IMR-90 (cell line): ENCODE measurements around the gene DIP2C. TPM values are rescaled to one million over a fixed set of nuclear protein-coding genes. Genes with fewer than 3 reads are reported as not detected.

Source experiments
- ATAC-seq: fragments of 200-7000 bp; cut with Tn5 transposase; 2 replicates; pipeline ENCODE4 v1.9.1; 2020; ENCODE audit warnings: low read depth, mild to moderate bottlenecking, moderate library complexity
- BruUV-seq: library from RNA; stranded (reverse); fragments of 400-500 nt; replicated peaks from 2 replicates; lab custom pipeline; 2021; lab: Mats Ljungman, UMichigan
- CTCF ChIA-PET: fragments of 300-600 bp; formaldehyde crosslinking; extraction: SDS; loops from one replicate; lab custom pipeline; 2021; ENCODE audit warnings: antibody characterized with exemption; lab: Yijun Ruan, JAX
- POLR2A ChIA-PET: fragments of 300-600 bp; sonication (Branson Sonifier 250); formaldehyde crosslinking; loops from one replicate; lab custom pipeline; 2022; ENCODE audit warnings: antibody characterized with exemption; ENCODE audit not compliant: unreplicated experiment; lab: Charles Lee
- DNase-seq: peaks from one replicate; pipeline ENCODE4 v3.0.0; 2013
- H2AFZ ChIP-seq: replicated peaks from 2 replicates; pipeline ENCODE3; 2013; ENCODE audit warnings: low read length, mild to moderate bottlenecking; ENCODE audit not compliant: poor library complexity
- H2AK5ac ChIP-seq: 2 replicates; pipeline ENCODE4 v1.6.1; 2013; ENCODE audit warnings: low read depth, low read length, inconsistent platforms
- H2AK9ac ChIP-seq: replicated peaks from 2 replicates; pipeline ENCODE3; 2013; ENCODE audit warnings: mild to moderate bottlenecking, low read depth, low read length, moderate library complexity; ENCODE audit not compliant: poor library complexity
- H2BK120ac ChIP-seq: 2 replicates; pipeline ENCODE4 v1.6.1; 2013; ENCODE audit warnings: low read depth, low read length, inconsistent platforms
- H2BK15ac ChIP-seq: 3 replicates; pipeline ENCODE4 v1.6.1; 2013; ENCODE audit warnings: low read depth, low read length, inconsistent platforms
- H2BK20ac ChIP-seq: 2 replicates; pipeline ENCODE4 v1.6.1; 2013; ENCODE audit warnings: low read depth, mild to moderate bottlenecking, inconsistent platforms, low read length, moderate library complexity
- H2BK5ac ChIP-seq: 2 replicates; pipeline ENCODE4 v1.6.1; 2013; ENCODE audit warnings: mild to moderate bottlenecking, low read depth, low read length, inconsistent platforms; ENCODE audit not compliant: poor library complexity, severe bottlenecking
- H3K14ac ChIP-seq: replicated peaks from 2 replicates; pipeline ENCODE4 v1.6.1; 2013; ENCODE audit warnings: low read depth, low read length, inconsistent platforms
- H3K18ac ChIP-seq: 2 replicates; pipeline ENCODE4 v1.6.1; 2013; ENCODE audit warnings: low read depth, low read length, control low read depth
- H3K23ac ChIP-seq: 2 replicates; pipeline ENCODE4 v1.6.1; 2013; ENCODE audit warnings: low read depth, low read length, inconsistent platforms
- H3K27ac ChIP-seq: 2 replicates; pipeline ENCODE4 v1.5.1; 2013; ENCODE audit warnings: mild to moderate bottlenecking, control low read depth, low read length; ENCODE audit not compliant: insufficient read depth
- H3K27me3 ChIP-seq: 2 replicates; pipeline ENCODE4 v1.6.1; 2013; ENCODE audit warnings: low read length; ENCODE audit not compliant: control insufficient read depth, insufficient read depth
- H3K36me3 ChIP-seq: 2 replicates; pipeline ENCODE4 v1.6.1; 2013; ENCODE audit warnings: low read length, mixed read lengths; ENCODE audit not compliant: control insufficient read depth, insufficient read depth
- H3K4ac ChIP-seq: 2 replicates; pipeline ENCODE4 v1.6.1; 2013; ENCODE audit warnings: low read depth, low read length, inconsistent platforms
- H3K4me1 ChIP-seq: 2 replicates; pipeline ENCODE4 v1.6.1; 2013; ENCODE audit warnings: low read length, mixed read lengths; ENCODE audit not compliant: control insufficient read depth, insufficient read depth
- H3K4me2 ChIP-seq: 2 replicates; pipeline ENCODE4 v1.6.1; 2013; ENCODE audit warnings: low read depth, mild to moderate bottlenecking, control low read depth, low read length, moderate library complexity
- H3K4me3 ChIP-seq: 2 replicates; pipeline ENCODE4 v1.5.1; 2013; ENCODE audit warnings: low read depth, mild to moderate bottlenecking, control low read depth, low read length, moderate library complexity; ENCODE audit not compliant: insufficient read depth
- H3K56ac ChIP-seq: 2 replicates; pipeline ENCODE4 v1.6.1; 2013; ENCODE audit warnings: low read length, inconsistent platforms; ENCODE audit not compliant: insufficient read depth; ENCODE audit errors: extremely low read depth
- H3K79me1 ChIP-seq, 2 experiments: 2 replicates each; pipeline ENCODE4 v1.6.1; 2013; ENCODE audit warnings: low read length in 2 of 2, inconsistent platforms in 1 of 2, low read depth in 1 of 2
- H3K9ac ChIP-seq: 2 replicates; pipeline ENCODE4 v1.6.1; 2013; ENCODE audit warnings: low read depth, low read length, control low read depth
- H3K9me1 ChIP-seq: 2 replicates; pipeline ENCODE4 v1.6.1; 2013; ENCODE audit warnings: low read length, inconsistent platforms; ENCODE audit not compliant: insufficient read depth
- H3K9me3 ChIP-seq: 2 replicates; pipeline ENCODE4 v1.6.1; 2013; ENCODE audit warnings: low read length; ENCODE audit not compliant: control insufficient read depth, insufficient read depth
- H4K20me1 ChIP-seq: 2 replicates; pipeline ENCODE4 v1.6.1; 2013; ENCODE audit warnings: low read length, inconsistent platforms; ENCODE audit not compliant: insufficient read depth
- H4K5ac ChIP-seq: 2 replicates; pipeline ENCODE4 v1.6.1; 2013; ENCODE audit warnings: mild to moderate bottlenecking, low read depth, low read length, control low read depth
- H4K8ac ChIP-seq, 2 experiments: 2 replicates each; pipeline ENCODE4 v1.6.1; 2013; ENCODE audit warnings: low read depth in 2 of 2, low read length in 2 of 2, control low read depth in 1 of 2, inconsistent platforms in 1 of 2
- H4K91ac ChIP-seq: 2 replicates; pipeline ENCODE4 v1.6.1; 2013; ENCODE audit warnings: low read depth, low read length, inconsistent platforms; ENCODE audit not compliant: insufficient read depth
- BHLHE40 ChIP-seq: fragments of 150-350 bp; IDR thresholded peaks from 2 replicates; pipeline ENCODE4 v1.6.1; 2016; ENCODE audit warnings: mild to moderate bottlenecking, low read depth, low read length
- CEBPB ChIP-seq: IDR thresholded peaks from 2 replicates; pipeline ENCODE4 v1.6.1; 2012; ENCODE audit warnings: low read depth, low read length, improper control_type of control experiment
- CHD1 ChIP-seq: IDR thresholded peaks from 2 replicates; pipeline ENCODE4 v1.6.1; 2012; ENCODE audit warnings: low read depth, low read length, improper control_type of control experiment
- MXI1 ChIP-seq: IDR thresholded peaks from 2 replicates; pipeline ENCODE4 v1.6.1; 2012; ENCODE audit warnings: low read depth, mild to moderate bottlenecking, low read length, moderate library complexity, borderline replicate concordance
- NFE2L2 ChIP-seq: fragments of 150-350 bp; IDR thresholded peaks from 2 replicates; pipeline ENCODE4 v1.6.1; 2016; ENCODE audit warnings: low read depth, mild to moderate bottlenecking, low read length
- POLR2A ChIP-seq: IDR thresholded peaks from 2 replicates; pipeline ENCODE4 v1.6.1; 2012; ENCODE audit warnings: mild to moderate bottlenecking, low read depth, low read length
- RAD21 ChIP-seq: IDR thresholded peaks from 2 replicates; pipeline ENCODE4 v1.6.1; 2012; ENCODE audit warnings: low read length, improper control_type of control experiment
- RCOR1 ChIP-seq: IDR thresholded peaks from 2 replicates; pipeline ENCODE4 v1.6.1; 2012; ENCODE audit warnings: mild to moderate bottlenecking, low read length, improper control_type of control experiment; ENCODE audit not compliant: insufficient replicate concordance
- SMC3 ChIP-seq: fragments of 150-350 bp; IDR thresholded peaks from 2 replicates; pipeline ENCODE4 v1.6.1; 2016; ENCODE audit warnings: low read depth, mild to moderate bottlenecking, antibody characterized with exemption, low read length, moderate library complexity
- WGBS, 2 experiments: methylation state at CpG; one replicate each; pipeline versions ENCODE4 v1.1.5 to v1.1.7; 2013; ENCODE audit warnings: missing lambda C conversion rate in 2 of 2; ENCODE audit not compliant: insufficient read length in 1 of 2; ENCODE audit errors: extremely low coverage in 2 of 2; 5-methylcytosine and 5-hydroxymethylcytosine counted together
- dilution Hi-C: fragments of 300-500 bp; cut with HindIII; formaldehyde crosslinking; loops from one replicate; pipeline ENCODE4 v1.14.3; 2018; ENCODE audit warnings: low sequenced_read_pairs; ENCODE audit not compliant: unreplicated experiment
- in situ Hi-C: fragments of 300-500 bp; cut with MboI; formaldehyde crosslinking; loops from 3 replicates; pipeline ENCODE4 v1.14.3; 2019; ENCODE audit warnings: low sequenced_read_pairs, inconsistent platforms, mixed read lengths
- intact Hi-C: fragments of 100-400 bp; cut with micrococcal nuclease; formaldehyde crosslinking; loops from 2 replicates; pipeline ENCODE4 v1.10.0; 2022
- polyA plus RNA-seq, 3 experiments: library from polyadenylated mRNA; depleted of rRNA; stranded (reverse); fragments of >200 nt; gene quantifications; 2 replicates each; pipeline ENCODE4 v1.2.3, GENCODE V29; 2012; ENCODE audit warnings: low replicate concordance in 1 of 3
- total RNA-seq: library from RNA; depleted of rRNA; stranded (reverse); fragments of >200 nt; gene quantifications from 2 replicates; pipeline ENCODE4 v1.2.3, GENCODE V29; 2012

The DIP2C gene
- total and polyA plus RNA-seq, 2 of the 4 experiments (the other 2 are of a cell fraction), result 8.6 to 17.3 TPM

GRCh38 chr10:554182-554848, 135.2 kb downstream of the DIP2C start:
- Histone ChIP-seq H2BK120ac (no peak overlapping the region), H3K9ac (no peak overlapping the region), H4K5ac (no peak overlapping the region), H3K79me1 (peaks cover 45 to 89% of the 10 kb centered on the region in 2 experiments), H2BK20ac (no peak overlapping the region), H3K9me1 (peaks cover 23% of the 10 kb centered on the region), H3K56ac (no peak overlapping the region), H3K9me3 (no peaks in the 10 kb centered on the region), H3K18ac (no peak overlapping the region), H2AFZ (no peak overlapping the region), H3K4me2 (peak overlapping the region; percentile 23; the same call in 1 of the 2 replicates), H2BK15ac (no peak overlapping the region), H2AK9ac (no peak overlapping the region), H3K27me3 (no peaks in the 10 kb centered on the region), H3K4ac (no peak overlapping the region), H3K14ac (no peak overlapping the region), H3K4me1 (peaks cover 14% of the 10 kb centered on the region), H4K20me1 (peaks cover 90% of the 10 kb centered on the region), H3K27ac (no peak overlapping the region), H3K36me3 (no peaks in the 10 kb centered on the region), H4K91ac (no peak overlapping the region), H3K4me3 (no peak overlapping the region), H4K8ac (no peak overlapping the region), H2AK5ac (no peak overlapping the region), H3K23ac (no peak overlapping the region), H2BK5ac (no peak overlapping the region)
- CTCF ChIA-PET, result interaction anchor here (0.6 kb wide), 1 partner anchor 36 kb away, joined by 3 read pairs; no protein-coding TSS in a partner anchor
- 95% methylated on average over 4 of the region's 8 CpGs; no CpG with 5 or more reads in 1 of the 2 experiments for WGBS, 2 experiments
- no TSS peak for BruUV-seq
- ATAC-seq, result peak; percentile 59
- POLR2A ChIA-PET, result no interaction called here
- intact Hi-C loops, result no loop called here
- TF ChIP-seq MXI1, result no peak
- TF ChIP-seq POLR2A, result no peak
- TF ChIP-seq RAD21, result no peak
- TF ChIP-seq CEBPB, result no peak
- no peak for TF ChIP-seq BHLHE40
- TF ChIP-seq NFE2L2, result no peak
- TF ChIP-seq CHD1, result no peak
- TF ChIP-seq RCOR1, result no peak
- TF ChIP-seq SMC3, result no peak
- in situ Hi-C loops, result no loop called here
- DNase-seq, result peak; percentile 69
- dilution Hi-C loops, result no loop called here
